ENCODE measurements around the gene SLC8A2. TPM values are rescaled to one million over a fixed set of nuclear protein-coding genes. Genes with fewer than 3 reads are reported as not detected.
A peak's percentile ranks its signal among the peaks of the same experiment; 100 is the strongest.
"Not testable (repeated sequence)": the region's sequence is repeated elsewhere in the genome, so short reads cannot be mapped to it uniquely, and the experiment has no call there.

The SLC8A2 gene
- total and polyA plus RNA-seq, 3 donors from 2014 or later, result 4.2 to 12.9 (median 5.0) TPM

DNA sequence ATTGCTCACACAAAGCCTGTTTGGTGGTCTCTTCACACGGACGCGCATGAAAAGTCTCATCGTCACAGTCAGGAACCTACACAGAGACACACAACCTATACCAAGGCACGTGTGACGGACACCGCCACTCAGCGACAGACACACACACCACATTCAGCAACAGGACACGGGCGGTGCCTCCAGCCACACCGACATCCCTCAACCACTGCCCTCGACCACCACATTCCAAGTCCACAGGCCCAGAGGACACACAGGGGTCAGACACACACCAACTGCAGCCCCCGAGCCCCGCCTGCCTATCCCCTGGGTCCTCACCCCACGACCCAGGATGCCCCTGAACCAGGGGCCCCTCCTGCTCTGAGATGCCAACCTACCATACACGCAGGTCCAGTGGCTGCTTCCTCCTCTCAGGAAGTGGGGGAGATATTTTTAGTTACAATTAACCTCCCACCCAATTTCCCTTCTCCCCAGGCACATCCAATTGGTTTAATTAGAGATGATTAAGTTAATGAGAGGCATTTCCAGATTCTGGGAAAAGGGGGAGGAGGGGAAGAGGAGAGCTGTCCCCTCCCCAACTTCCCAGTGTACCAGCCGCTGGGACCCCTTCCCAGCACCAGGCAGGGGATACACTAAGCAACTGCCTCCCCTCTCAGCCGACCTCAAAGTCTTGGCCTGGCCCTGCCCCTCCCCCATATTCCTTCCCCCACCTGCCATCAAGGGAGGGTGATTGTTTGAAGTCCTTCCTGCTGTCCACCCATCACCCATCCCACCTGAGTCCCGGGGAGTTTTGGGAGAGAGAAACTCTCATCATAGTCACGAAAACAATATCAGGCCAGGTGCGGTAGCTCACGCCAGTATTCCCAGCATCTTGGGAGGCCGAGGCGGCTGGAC, 72.7 kb downstream of the SLC8A2 start:
- 60 to 63% methylated on average over 23 to 24 of the region's 24 CpGs for WGBS, 2 donors
- H3K4me1 ChIP-seq, result no peaks in the 10 kb centered on the region
- TF ChIP-seq, protein P1, sequence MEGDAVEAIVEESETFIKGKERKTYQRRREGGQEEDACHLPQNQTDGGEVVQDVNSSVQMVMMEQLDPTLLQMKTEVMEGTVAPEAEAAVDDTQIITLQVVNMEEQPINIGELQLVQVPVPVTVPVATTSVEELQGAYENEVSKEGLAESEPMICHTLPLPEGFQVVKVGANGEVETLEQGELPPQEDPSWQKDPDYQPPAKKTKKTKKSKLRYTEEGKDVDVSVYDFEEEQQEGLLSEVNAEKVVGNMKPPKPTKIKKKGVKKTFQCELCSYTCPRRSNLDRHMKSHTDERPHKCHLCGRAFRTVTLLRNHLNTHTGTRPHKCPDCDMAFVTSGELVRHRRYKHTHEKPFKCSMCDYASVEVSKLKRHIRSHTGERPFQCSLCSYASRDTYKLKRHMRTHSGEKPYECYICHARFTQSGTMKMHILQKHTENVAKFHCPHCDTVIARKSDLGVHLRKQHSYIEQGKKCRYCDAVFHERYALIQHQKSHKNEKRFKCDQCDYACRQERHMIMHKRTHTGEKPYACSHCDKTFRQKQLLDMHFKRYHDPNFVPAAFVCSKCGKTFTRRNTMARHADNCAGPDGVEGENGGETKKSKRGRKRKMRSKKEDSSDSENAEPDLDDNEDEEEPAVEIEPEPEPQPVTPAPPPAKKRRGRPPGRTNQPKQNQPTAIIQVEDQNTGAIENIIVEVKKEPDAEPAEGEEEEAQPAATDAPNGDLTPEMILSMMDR (IDR thresholded peaks at IDR 0.05), result no peak
- no peaks in the 10 kb centered on the region for H3K27me3 ChIP-seq
- no peaks in the 10 kb centered on the region for H3K36me3 ChIP-seq (ENCODE audit: low read depth, missing control alignments)
- DNase-seq, result no peak
- intact Hi-C loops (cut with DNase I; ENCODE audit: low total_unique reads), result no loop called here
- no peak overlapping the region for H3K27ac ChIP-seq
- H3K9me3 ChIP-seq, result no peaks in the 10 kb centered on the region
- no peak overlapping the region for H3K4me3 ChIP-seq

DNA sequence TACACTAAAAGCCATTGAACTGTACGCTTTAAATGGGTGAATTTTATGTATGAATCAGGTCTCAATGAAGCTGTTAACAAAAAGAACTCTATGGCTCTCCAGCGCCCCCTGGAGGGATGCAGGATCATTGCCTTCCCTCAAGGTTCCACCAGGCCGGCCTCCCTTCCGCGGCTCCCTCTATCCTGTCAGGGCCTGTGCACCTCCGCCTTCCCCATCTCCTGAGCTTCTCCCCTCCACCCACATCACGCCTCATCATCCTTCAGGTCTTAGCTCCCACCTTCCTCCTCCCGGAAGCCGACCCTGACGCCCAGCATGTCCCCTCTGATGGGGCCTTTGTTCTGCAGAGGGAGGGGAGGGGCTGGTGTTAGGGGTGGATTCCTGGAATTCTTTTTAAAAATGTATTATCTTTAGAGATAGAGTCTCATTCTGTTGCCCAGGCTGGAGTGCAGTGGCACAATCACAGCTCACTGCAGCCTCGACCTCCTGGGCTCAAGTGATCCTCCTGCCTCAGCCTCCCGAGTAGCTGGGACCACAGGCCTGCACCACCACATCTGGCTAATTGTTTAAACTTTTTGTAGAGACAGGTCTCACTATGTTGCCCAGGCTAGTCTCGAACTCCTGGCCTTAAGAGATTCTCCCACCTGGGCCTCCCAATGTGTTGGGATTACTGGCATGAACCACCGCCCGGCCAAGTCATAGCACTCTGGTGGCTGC, 80.0 kb downstream of the SLC8A2 start:
- TF ChIP-seq, protein P1 (IDR thresholded peaks at IDR 0.05), result peak; percentile 63 to 92 (median 82)
- TF ChIP-seq POLR2A (IDR thresholded peaks at IDR 0.05), result no peak
- Histone ChIP-seq H3K9me3 (no peaks in the 10 kb centered on the region), H3K27ac (no peak overlapping the region), H3K27me3 (no peaks in the 10 kb centered on the region), H3K4me1 (no peaks in the 10 kb centered on the region), H3K4me3 (no peak overlapping the region), H3K36me3 (ENCODE audit: low read depth, missing control alignments) (no peaks in the 10 kb centered on the region)
- DNase-seq, result peak; percentile 81
- intact Hi-C loops (cut with DNase I; ENCODE audit: low total_unique reads), result no loop called here
- WGBS, 2 donors, result 41 to 48% methylated on average over 14 to 15 of the region's 15 CpGs

DNA sequence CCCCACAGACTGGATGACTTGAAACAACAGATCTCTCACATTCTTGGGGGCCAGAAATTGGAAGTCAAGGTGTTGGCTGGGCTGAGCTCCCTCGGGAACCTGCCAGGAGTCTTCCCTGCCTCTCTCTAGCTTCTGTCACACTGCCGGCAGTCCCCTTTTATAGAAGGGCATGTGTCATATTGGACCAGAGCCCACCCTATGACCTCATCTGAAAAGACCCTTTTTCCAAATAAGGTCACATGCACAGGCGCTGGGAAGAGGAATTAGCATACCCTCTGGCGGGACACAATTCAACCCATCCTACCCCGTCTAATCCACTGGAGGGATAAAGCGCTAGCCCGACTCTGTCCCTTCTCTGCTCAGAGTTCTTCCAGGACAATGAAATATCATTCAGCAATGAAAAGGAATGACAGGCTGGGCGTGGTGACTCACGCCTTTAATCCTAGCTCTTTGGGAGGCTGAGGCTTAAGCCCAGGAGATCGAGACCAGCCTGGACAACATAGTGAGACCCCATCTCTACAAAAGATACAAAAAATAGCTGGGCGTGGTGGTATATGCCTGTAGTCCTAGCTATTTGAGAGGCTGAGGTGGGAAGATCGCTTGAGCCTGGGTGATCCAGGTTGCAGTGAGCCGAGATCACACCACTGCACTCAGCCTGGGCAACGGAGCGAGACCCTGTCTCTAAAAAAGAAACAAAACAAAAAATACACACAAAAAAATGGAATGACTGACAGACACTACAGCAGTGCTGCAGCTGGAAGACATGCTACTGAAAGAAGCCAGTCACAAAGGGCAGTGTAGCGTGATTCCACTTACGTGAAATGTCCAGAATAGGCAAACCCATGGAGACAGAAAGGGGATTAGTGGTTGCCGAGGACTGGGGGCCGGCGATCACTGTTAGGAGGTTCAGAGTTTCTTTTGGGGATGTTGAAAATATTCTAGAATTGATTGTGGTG, 80.9 kb downstream of the SLC8A2 start:
- no peaks in the 10 kb centered on the region for H3K9me3 ChIP-seq
- TF ChIP-seq, protein P1 (IDR thresholded peaks at IDR 0.05), result no peak
- TF ChIP-seq POLR2A (IDR thresholded peaks at IDR 0.05), result no peak
- no peaks in the 10 kb centered on the region for H3K4me1 ChIP-seq
- DNase-seq, result no peak
- no peaks in the 10 kb centered on the region for H3K27me3 ChIP-seq
- no peaks in the 10 kb centered on the region for H3K36me3 ChIP-seq (ENCODE audit: low read depth, missing control alignments)
- WGBS, 2 donors, result 78 to 84% methylated on average over 17 to 20 of the region's 20 CpGs
- H3K4me3 ChIP-seq, result no peak overlapping the region
- intact Hi-C loops (cut with DNase I; ENCODE audit: low total_unique reads), result no loop called here
- H3K27ac ChIP-seq, result no peak overlapping the region

DNA sequence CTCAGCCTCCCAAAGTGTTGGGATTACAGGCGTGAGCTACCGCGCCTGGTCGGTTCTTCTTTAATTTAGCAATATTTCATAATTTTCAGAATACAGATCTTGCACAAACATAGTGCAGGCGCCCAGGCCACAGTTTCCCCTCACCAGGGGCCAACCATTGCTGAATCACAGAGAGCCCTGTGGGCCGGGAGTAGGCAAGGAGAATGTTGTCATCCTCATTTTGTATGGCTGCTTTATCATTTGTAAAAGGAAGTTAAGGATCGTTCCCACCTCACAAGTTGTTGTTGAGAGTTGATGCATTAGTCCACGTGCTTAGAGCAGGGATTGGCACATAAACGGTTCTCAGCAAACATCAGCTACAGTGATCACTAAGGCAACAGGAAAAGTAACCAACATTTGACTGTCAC, 82.5 kb downstream of the SLC8A2 start:
- DNase-seq, result no peak
- Histone ChIP-seq H3K36me3 (ENCODE audit: low read depth, missing control alignments) (no peaks in the 10 kb centered on the region), H3K9me3 (no peaks in the 10 kb centered on the region), H3K27me3 (no peaks in the 10 kb centered on the region), H3K4me1 (no peaks in the 10 kb centered on the region), H3K4me3 (no peak overlapping the region), H3K27ac (no peak overlapping the region)
- TF ChIP-seq, protein P1 (IDR thresholded peaks at IDR 0.05), result no peak
- TF ChIP-seq POLR2A (IDR thresholded peaks at IDR 0.05), result no peak
- intact Hi-C loops (cut with DNase I; ENCODE audit: low total_unique reads), result no loop called here
- 86% methylated on average over 9 of the region's 9 CpGs for WGBS, 2 donors

DNA sequence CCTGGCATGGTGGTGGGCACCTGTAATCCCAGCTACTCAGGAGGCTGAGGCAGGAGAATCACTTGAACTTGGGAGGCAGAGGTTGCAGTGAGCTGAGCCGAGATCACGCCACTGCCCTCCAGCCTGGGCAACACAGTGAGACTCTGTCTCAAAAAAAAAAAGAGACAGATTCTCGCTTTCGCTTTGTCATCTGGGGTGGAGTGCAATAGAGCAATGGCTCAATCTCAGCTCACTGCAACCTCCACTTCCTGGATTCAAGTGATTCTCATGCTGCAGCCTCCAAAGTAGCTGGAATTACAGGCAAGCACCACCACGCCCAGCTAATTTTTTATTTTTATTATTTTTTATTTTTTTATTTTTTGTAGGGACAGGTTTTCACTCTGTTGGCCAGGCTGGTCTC, 83.0 kb downstream of the SLC8A2 start:
- intact Hi-C loops (cut with DNase I; ENCODE audit: low total_unique reads); H3K4me3 ChIP-seq; H3K27ac ChIP-seq; DNase-seq; H3K9me3 ChIP-seq; H3K36me3 ChIP-seq (ENCODE audit: low read depth, missing control alignments); H3K27me3 ChIP-seq; H3K4me1 ChIP-seq: not testable (repeated sequence)
- 86 to 94% methylated on average over 5 of the region's 5 CpGs for WGBS, 2 donors

DNA sequence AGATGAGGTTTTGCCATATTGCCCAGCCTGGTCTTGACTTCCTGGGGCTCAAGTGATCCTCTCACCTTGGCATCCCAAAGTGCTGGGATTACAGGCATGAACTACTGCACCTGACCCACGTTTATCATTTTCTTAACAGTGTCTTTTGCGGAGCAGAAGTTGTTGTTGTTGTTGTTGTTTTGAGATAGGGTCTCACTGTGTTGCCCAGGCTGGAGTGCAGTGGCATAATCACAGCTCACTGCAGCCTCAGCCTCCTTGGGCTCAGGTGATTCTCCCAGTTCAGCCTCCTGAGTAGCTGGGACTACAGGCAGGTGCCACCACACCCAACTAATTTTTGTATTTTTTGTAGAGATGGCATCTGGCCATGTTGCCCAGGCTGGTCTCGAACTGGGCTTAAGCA, 84.1 kb downstream of the SLC8A2 start:
- DNase-seq; H3K36me3 ChIP-seq (ENCODE audit: low read depth, missing control alignments); H3K4me1 ChIP-seq; H3K4me3 ChIP-seq; H3K27ac ChIP-seq; intact Hi-C loops (cut with DNase I; ENCODE audit: low total_unique reads); H3K27me3 ChIP-seq; H3K9me3 ChIP-seq: not testable (repeated sequence)
- 80 to 89% methylated on average over 3 of the region's 3 CpGs for WGBS, 2 donors

DNA sequence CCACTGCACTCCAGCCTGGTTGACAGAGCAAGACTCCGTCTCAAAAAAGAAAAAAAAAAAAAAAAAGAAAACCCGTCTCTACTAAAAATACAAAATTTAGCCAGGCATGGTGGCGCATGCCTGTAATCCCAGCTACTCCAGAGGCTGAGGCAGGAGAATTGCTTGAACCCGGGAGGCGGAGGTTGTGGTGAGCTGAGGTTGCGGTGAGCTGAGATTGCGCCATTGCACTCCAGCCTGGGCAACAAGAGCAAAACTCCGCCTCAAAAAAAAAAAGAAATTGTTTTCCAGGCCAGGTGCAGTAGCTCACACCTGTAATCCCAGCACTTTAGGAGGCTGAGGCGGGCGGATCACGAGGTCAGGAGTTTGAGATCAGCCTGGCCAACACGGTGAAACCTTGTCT, 85.1 kb downstream of the SLC8A2 start:
- H3K27me3 ChIP-seq; H3K4me1 ChIP-seq; H3K36me3 ChIP-seq (ENCODE audit: low read depth, missing control alignments); intact Hi-C loops (cut with DNase I; ENCODE audit: low total_unique reads); DNase-seq; H3K4me3 ChIP-seq; H3K27ac ChIP-seq; H3K9me3 ChIP-seq: not testable (repeated sequence)
- WGBS, 2 donors, result 85 to 89% methylated on average over 12 of the region's 12 CpGs
